Stimulated activated naive CD8-positive, alpha-beta T cell treated with anti-CD3 and anti-CD28 coated beads, Interleukin-15, Interleukin-2, amounts not matched to agents 100 U/mL and 50 U/mL, for 24 hours (primary cell): ENCODE measurements around the gene SIGLEC7.
A peak's percentile ranks its signal among the peaks of the same experiment; 100 is the strongest.
"Not testable (repeated sequence)": the region's sequence is repeated elsewhere in the genome, so short reads cannot be mapped to it uniquely, and the experiment has no call there.

Experiments used
- ATAC-seq: fragments of 150-1000 bp; cut with Tn5 transposase; one replicate; pipeline ENCODE4 v1.10.0; 2021
- DNase-seq: peaks from one replicate; pipeline ENCODE4 v3.0.0; 2021

The SIGLEC7 gene

GRCh38 chr19:51169283-51169918 is 27.3 kb downstream of the SIGLEC7 start:
- peak; percentile 77 for DNase-seq
- not testable (repeated sequence) for ATAC-seq

GRCh38 chr19:51172223-51172622 is 30.1 kb downstream of the SIGLEC7 start:
- DNase-seq (no peak), ATAC-seq (no peak)

GRCh38 chr19:51173681-51174080 is 31.6 kb downstream of the SIGLEC7 start:
- DNase-seq, result no peak
- ATAC-seq, result no peak

- no peak for ATAC-seq
- no peak for DNase-seq
Observed at GRCh38 chr19:51179256-51179655, 37.2 kb downstream of the SIGLEC7 start.

- DNase-seq (no peak), ATAC-seq (no peak)
Observed at GRCh38 chr19:51181377-51181912, 39.3 kb downstream of the SIGLEC7 start.

GRCh38 chr19:51181913-51182419 is 39.9 kb downstream of the SIGLEC7 start:
- ATAC-seq, result no peak
- peak; percentile 25 for DNase-seq

- DNase-seq (no peak), ATAC-seq (no peak)
Observed at GRCh38 chr19:51183629-51184028, 41.5 kb downstream of the SIGLEC7 start.

GRCh38 chr19:51185069-51185867 is 43.2 kb downstream of the SIGLEC7 start:
- ATAC-seq (no peak), DNase-seq (no peak)

GRCh38 chr19:51185868-51186215 is 43.7 kb downstream of the SIGLEC7 start:
- ATAC-seq (no peak), DNase-seq (no peak)

GRCh38 chr19:51186323-51186722 is 44.2 kb downstream of the SIGLEC7 start:
- DNase-seq (no peak), ATAC-seq (no peak)

GRCh38 chr19:51187395-51188226 is 45.5 kb downstream of the SIGLEC7 start:
- ATAC-seq, result no peak
- no peak for DNase-seq

GRCh38 chr19:51188227-51188559 is 46.1 kb downstream of the SIGLEC7 start:
- DNase-seq, result no peak
- no peak for ATAC-seq

GRCh38 chr19:51192689-51193088 is 50.6 kb downstream of the SIGLEC7 start:
- DNase-seq (no peak), ATAC-seq (no peak)

- DNase-seq (peak; percentile 7), ATAC-seq (peak; percentile 83)
Observed at GRCh38 chr19:51194527-51195315, 52.6 kb downstream of the SIGLEC7 start.

- DNase-seq, result no peak
- ATAC-seq, result no peak
Observed at GRCh38 chr19:51195316-51195586, 53.1 kb downstream of the SIGLEC7 start.

GRCh38 chr19:51195616-51196015 is 53.5 kb downstream of the SIGLEC7 start:
- ATAC-seq (no peak), DNase-seq (no peak)

- DNase-seq, result no peak
- no peak for ATAC-seq
Observed at GRCh38 chr19:51196181-51196580, 54.1 kb downstream of the SIGLEC7 start.

- DNase-seq (no peak), ATAC-seq (no peak)
Observed at GRCh38 chr19:51198641-51199040, 56.5 kb downstream of the SIGLEC7 start.

GRCh38 chr19:51200071-51200666 is 58.1 kb downstream of the SIGLEC7 start:
- DNase-seq (no peak), ATAC-seq (no peak)

GRCh38 chr19:51201712-51202111 is 59.6 kb downstream of the SIGLEC7 start:
- DNase-seq (no peak), ATAC-seq (no peak)
